Left cardiac atrium (tissue), 4 donors: ENCODE data around the gene GNG2. TPM values are rescaled to one million over a fixed set of nuclear protein-coding genes. Genes with fewer than 3 reads are reported as not detected.

Experiments
- ATAC-seq, 2 donors: fragments of 200-7000 bp; cut with Tn5 transposase; one replicate each; pipeline ENCODE4 v1.9.1; 2020; ENCODE audit warnings: mild to moderate bottlenecking in 2 of 2, moderate library complexity in 2 of 2
- DNase-seq: peaks from one replicate; pipeline ENCODE4 v3.0.0-alpha.2; 2020
- intact Hi-C, 2 donors: fragments of 100-400 bp; cut with DNase I; formaldehyde crosslinking; loops; one replicate each; pipeline versions ENCODE4 v1.14.1 to v1.15.1; 2022 to 2023
- total RNA-seq, 2 donors: library from RNA; stranded (reverse); fragmentation: NEBNext Ultra II Directional; extraction: Animal tissue kit (Norgen Biotek cat#: 25700); gene quantifications; one replicate each; pipeline ENCODE4 v1.2.1, GENCODE V29; 2021
- donor health status: DM: no; HTN: yes; CAD: no.
- donor health status: DM: no; HTN: yes; CAD: no; lungs with severe emphysema.
- donor health status: DM: yes; HTN: yes; CAD: no.
- donor health status: Dilated cardiomyopathy.

Gene GNG2
- total RNA-seq, 2 donors from 2014 or later, result 15.0 to 25.6 TPM

- DNase-seq (no peak), ATAC-seq (no peak)
- intact Hi-C loops, result no loop called here
These were observed 145.2 kb downstream of the GNG2 start for GRCh38 chr14:52005625-52006024.

GRCh38 chr14:52006361-52006760 lies 145.9 kb downstream of the GNG2 start:
- no peak for ATAC-seq
- intact Hi-C loops, result no loop called here
- no peak for DNase-seq

DNA sequence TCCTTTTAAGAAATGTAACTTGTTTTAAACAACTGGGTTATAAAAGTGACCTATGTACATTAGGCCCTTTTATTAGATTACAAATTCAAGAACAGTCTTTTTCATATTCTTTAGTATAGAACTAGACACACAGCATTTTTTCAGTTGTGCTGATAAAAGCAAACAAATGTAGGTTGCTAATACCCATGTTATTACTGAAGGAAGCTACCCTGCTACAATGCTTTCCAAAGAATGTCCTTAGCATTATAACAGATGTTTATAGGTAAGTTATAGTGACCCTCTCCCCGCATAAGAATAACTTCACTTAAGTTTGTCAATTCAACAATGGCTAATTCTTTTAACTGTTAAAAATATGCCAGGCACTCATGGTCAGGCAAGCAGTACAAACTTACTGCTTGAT lies 146.8 kb downstream of the GNG2 start:
- intact Hi-C loops, result no loop called here
- DNase-seq (no peak), ATAC-seq (no peak)

DNA sequence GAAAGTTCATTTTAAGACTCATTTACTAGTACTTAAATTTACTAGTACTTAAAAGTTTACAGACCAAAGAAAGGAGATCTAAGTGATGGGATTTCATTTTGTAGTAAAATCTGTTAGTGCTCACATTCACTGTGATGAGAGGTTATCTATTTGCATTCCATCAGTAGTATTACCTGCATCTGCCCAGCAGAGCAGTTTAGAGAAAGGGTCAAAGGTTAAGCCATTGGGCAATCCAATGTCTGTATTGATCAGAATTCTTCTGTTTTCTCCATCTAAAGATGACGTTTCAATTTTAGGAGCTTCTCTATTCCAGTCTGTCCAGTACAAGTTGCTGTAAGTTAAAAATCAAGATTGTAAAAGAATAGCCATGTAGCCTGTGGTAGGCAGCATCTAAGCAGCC lies 147.2 kb downstream of the GNG2 start:
- ATAC-seq (no peak), DNase-seq (no peak)
- intact Hi-C loops, result no loop called here

- intact Hi-C loops, result no loop called here
- no peak for ATAC-seq
- DNase-seq, result no peak
These were observed 147.7 kb downstream of the GNG2 start for GRCh38 chr14:52008136-52008535.

DNA sequence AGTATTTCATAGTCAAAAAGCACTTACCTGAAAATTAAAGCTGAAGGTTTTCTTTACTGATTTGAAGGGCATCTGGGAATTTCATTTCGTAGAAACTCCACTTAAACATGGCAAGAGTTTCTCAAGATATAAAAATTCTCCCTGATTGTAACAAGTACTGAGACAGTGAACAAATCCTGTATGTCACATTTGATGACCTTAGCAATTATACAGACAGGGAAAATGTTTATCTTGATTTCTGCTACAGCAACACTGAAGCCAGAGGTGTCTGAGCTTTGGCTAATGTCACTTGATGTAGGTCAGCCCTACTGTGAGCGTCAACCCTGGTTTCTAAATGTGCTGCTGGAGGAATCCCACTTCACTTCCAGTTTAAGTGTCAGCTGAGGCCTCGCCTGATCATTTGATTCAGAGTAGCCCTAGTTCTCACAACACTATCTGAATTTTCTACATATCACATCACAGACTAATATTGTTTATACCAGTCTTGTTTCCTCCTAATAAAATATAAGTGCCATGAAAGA lies 149.8 kb downstream of the GNG2 start:
- ATAC-seq (peak in 1 of 2 donors; percentile 20), DNase-seq (no peak)
- intact Hi-C loops, result loop anchor here in 1 of 2 donors (5.0 kb wide), 1 partner anchor 52 kb away; no protein-coding TSS in a partner anchor

DNA sequence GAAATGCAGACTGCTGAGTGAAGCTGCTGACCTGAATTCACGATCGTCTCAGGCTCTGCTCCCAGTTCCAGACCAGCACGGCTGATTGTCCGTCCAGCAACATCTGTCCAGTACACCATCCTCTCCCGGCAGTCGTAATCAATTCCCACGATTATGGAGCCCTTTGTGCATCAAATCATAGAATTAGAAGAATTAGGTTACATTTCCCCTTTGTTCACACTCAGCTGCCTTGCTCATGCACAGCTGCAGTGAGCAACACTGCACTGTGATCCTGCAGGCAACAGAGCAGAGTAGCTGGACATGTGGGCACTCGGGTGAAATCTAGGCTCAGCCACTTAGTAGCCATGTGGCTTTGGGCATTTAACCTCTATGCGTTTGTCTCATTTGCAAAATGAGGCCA lies 151.1 kb downstream of the GNG2 start:
- ATAC-seq, result no peak
- intact Hi-C loops, result loop anchor here in 1 of 2 donors (5.0 kb wide), 1 partner anchor 51 kb away; no protein-coding TSS in a partner anchor

GRCh38 chr14:52012635-52013034 lies 152.2 kb downstream of the GNG2 start:
- ATAC-seq (peak; percentile 49 to 71), DNase-seq (peak; percentile 70)
- intact Hi-C loops, result loop anchor here in 1 of 2 donors (5.0 kb wide), 1 partner anchor 50 kb away; no protein-coding TSS in a partner anchor

More for the DNA sequence above, 151.1 kb downstream of the GNG2 start:
- DNase-seq, result no peak

- ATAC-seq (peak in 1 of 2 donors; percentile 28), DNase-seq (no peak)
- intact Hi-C loops, result loop anchor here in 1 of 2 donors (5.0 kb wide), 1 partner anchor 48 kb away; no protein-coding TSS in a partner anchor
These were observed 153.7 kb downstream of the GNG2 start for GRCh38 chr14:52013984-52014600.

- DNase-seq (peak; percentile 53), ATAC-seq (peak; percentile 72 to 73)
- intact Hi-C loops, result loop anchor here in 1 of 2 donors (5.0 kb wide), 1 partner anchor 48 kb away; no protein-coding TSS in a partner anchor
These were observed 154.3 kb downstream of the GNG2 start for GRCh38 chr14:52014601-52015267.

GRCh38 chr14:52015411-52016030 lies 155.1 kb downstream of the GNG2 start:
- intact Hi-C loops, result no loop called here
- DNase-seq (no peak), ATAC-seq (peak in 1 of 2 donors; percentile 31)

- intact Hi-C loops, result no loop called here
- ATAC-seq (no peak), DNase-seq (no peak)
These were observed 157.8 kb downstream of the GNG2 start for GRCh38 chr14:52018252-52018651.

DNA sequence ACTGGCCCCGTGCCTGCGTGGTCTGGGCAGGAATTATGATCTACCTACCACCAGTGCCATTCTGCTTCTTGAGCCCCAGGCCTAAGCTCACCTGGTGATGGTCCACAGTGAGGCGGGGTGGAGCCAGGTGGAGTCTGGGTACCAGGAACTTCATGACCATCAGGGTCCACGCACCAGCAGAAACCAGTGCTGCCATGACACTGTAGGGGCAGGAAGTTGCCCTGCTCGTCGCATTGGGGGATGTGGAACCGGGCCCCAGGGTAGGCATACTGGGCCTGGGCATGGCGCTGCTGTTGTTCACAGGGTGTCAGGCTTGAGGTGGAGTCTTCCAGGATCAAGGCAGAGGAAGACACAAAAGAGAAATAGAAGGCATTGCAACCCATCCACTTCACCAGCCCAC lies 158.6 kb downstream of the GNG2 start:
- intact Hi-C loops, result no loop called here
- DNase-seq (no peak), ATAC-seq (no peak)

Other genes starting within 250 kb of the GNG2 start
- gene FRMD6, start 208.7 kb upstream of the GNG2 start, total RNA-seq, result 10 to 100 TPM; 11.5 to 17.4 TPM
- gene RTRAF, start 128.9 kb downstream of the GNG2 start, total RNA-seq, result 100 to 1,000 TPM; 172 to 187 TPM
- 10 to 100 TPM; 29.4 to 42.1 TPM for gene NID2, start 208.4 kb downstream of the GNG2 start, total RNA-seq